Pancreas (tissue), 10 donors: ENCODE results near the gene PPP1R26. TPM values are rescaled to one million over a fixed set of nuclear protein-coding genes. Genes with fewer than 3 reads are reported as not detected.
"Not testable (repeated sequence)": the region's sequence is repeated elsewhere in the genome, so short reads cannot be mapped to it uniquely, and the experiment has no call there.

Source experiments
- ATAC-seq, 4 donors: fragments of 200-7000 bp; cut with Tn5 transposase; one replicate each; pipeline versions ENCODE4 v1.8.0 to v1.9.1; 2020; ENCODE audit warnings: mild to moderate bottlenecking in 4 of 4, moderate library complexity in 4 of 4
- DNase-seq, 6 donors: peaks; one replicate each; pipeline ENCODE4 v3.0.0-alpha.2; 2020
- FAIRE-seq: peaks from 2 replicates; lab custom pipeline; 2012; peaks lifted over from hg19 to GRCh38; lab: Jason Lieb, UNC
- H3K27ac ChIP-seq, 4 donors: fragments of 200-600 bp; sonication (generic); 1 replicate in 3 of 4; 2 replicates in 1 of 4; pipeline versions ENCODE4 v1.5.0 to v1.8.0; 2020
- H3K27me3 ChIP-seq, 4 donors: fragments of 200-600 bp; one replicate each; pipeline ENCODE4 v1.8.0; 2021
- H3K36me3 ChIP-seq, 3 donors: fragments of 200-600 bp; sonication (generic) in 1 of 3; one replicate each; pipeline versions ENCODE4 v1.5.0 to v1.8.0; 2020 to 2021
- H3K4me1 ChIP-seq, 3 donors: fragments of 200-600 bp; one replicate each; pipeline ENCODE4 v1.8.0; 2021
- H3K4me3 ChIP-seq, 4 donors: fragments of 200-600 bp; sonication (generic) in 2 of 4; one replicate each; pipeline versions ENCODE4 v1.5.0 to v1.8.0; 2020 to 2021
- H3K9me3 ChIP-seq, 4 donors: fragments of 200-600 bp; one replicate each; pipeline ENCODE4 v1.8.0; 2021
- WGBS, 2 donors: extraction: QIAGEN DNeasy Blood & Tissue Kit; methylation state at CpG; one replicate each; pipeline ENCODE4 v1.1.7; 2013; 5-methylcytosine and 5-hydroxymethylcytosine counted together
- intact Hi-C, 3 donors: fragments of 100-400 bp; cut with DNase I; formaldehyde crosslinking; loops; one replicate each; pipeline versions ENCODE4 v1.11.1 to v1.14.2; 2022
- polyA plus RNA-seq, 2 donors: library from polyadenylated mRNA; stranded (reverse); fragments of 200-250 nt; gene quantifications; one replicate each; pipeline ENCODE4 v1.2.3, GENCODE V29; 2013
- total RNA-seq, 6 donors: library from RNA; stranded (reverse); fragmentation: NEBNext Ultra II Directional in 4 of 6; extraction: Animal tissue kit (Norgen Biotek cat#: 25700) in 4 of 6; gene quantifications; one replicate each; pipeline versions ENCODE4 v1.2.1 to v1.2.4, GENCODE V29; 2021 to 2023
- TF ChIP-seq, protein P1 (sequence below), 4 donors: fragments of 200-600 bp; sonication (generic) in 3 of 4; IDR thresholded peaks; one replicate each; pipeline versions ENCODE4 v1.5.0 to v1.8.0; 2021; ENCODE audit warnings: antibody characterized with exemption in 4 of 4
- donor health status: healthy with polysubstance abuse.
- donor health status: DM: no; HTN: no; CAD: no; lungs with moderate emphysema.
- donor health status: DM: no; HTN: no; CAD: no.
- donor health status: control.
- donor health status: control.
- donor health status: Bipolar disorder and iron deficiency.
- donor health status: DM: yes; HTN: yes; CAD: no.
- donor health status: DM: no; HTN: no; CAD: no.
- donor health status: DM: no; HTN: no; CAD: no.
- donor health status: DM: yes; HTN: yes; CAD: no.

PPP1R26 gene
- total and polyA plus RNA-seq, 8 donors, result 9.4 to 20.0 (median 12.4) TPM

DNA sequence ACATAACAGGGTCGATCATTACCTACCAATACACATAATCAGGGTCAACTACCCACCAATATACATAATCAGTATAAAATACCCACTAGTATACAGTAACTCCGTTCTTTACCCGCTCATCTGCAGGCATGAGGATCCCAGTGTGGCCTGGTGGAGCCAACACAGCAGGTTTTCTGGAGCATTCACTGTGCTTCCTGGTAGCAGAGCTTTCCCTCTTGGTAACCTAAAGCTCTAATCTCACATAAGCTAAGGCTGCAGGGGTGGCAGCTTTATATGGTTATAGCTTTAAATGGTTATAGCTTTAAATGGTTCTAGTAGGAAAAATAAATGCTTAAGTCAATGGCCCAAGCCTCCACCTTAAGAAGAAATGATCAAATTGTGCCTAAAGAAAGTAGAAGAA is 53.5 kb downstream of the PPP1R26 start:
- no peaks in the 10 kb centered on the region for H3K36me3 ChIP-seq
- TF ChIP-seq, protein P1, sequence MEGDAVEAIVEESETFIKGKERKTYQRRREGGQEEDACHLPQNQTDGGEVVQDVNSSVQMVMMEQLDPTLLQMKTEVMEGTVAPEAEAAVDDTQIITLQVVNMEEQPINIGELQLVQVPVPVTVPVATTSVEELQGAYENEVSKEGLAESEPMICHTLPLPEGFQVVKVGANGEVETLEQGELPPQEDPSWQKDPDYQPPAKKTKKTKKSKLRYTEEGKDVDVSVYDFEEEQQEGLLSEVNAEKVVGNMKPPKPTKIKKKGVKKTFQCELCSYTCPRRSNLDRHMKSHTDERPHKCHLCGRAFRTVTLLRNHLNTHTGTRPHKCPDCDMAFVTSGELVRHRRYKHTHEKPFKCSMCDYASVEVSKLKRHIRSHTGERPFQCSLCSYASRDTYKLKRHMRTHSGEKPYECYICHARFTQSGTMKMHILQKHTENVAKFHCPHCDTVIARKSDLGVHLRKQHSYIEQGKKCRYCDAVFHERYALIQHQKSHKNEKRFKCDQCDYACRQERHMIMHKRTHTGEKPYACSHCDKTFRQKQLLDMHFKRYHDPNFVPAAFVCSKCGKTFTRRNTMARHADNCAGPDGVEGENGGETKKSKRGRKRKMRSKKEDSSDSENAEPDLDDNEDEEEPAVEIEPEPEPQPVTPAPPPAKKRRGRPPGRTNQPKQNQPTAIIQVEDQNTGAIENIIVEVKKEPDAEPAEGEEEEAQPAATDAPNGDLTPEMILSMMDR (IDR thresholded peaks at IDR 0.05), result no peak
- intact Hi-C loops, result no loop called here
- ATAC-seq (no peak), DNase-seq (no peak), FAIRE-seq (no peak)
- no peak overlapping the region for H3K4me3 ChIP-seq
- no peak overlapping the region for H3K27ac ChIP-seq
- H3K27me3 ChIP-seq, result no peaks in the 10 kb centered on the region
- H3K4me1 ChIP-seq, result no peaks in the 10 kb centered on the region
- H3K9me3 ChIP-seq, result no peaks in the 10 kb centered on the region
- WGBS, 2 donors, result 76 to 82% methylated on average over 3 of the region's 3 CpGs

DNA sequence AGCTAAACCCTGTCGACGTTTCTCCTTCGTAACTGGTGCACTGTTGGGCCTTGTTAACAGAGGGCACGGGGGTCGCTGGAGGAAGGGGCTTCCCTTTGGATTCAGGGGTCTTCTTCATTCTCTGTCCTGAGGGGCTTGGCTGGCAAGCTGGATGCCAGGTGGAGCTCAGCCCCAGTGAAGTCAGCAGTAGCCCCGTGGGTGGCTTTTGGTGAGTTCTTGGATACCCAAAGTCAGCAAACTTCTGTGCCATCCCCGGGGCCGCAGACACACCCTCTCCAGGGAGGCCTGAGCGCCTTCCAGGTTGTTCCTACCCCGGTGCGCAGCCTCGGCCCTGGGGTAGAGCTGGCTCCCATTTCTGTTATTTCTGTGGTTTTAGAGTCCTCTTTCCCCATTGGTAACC is 54.1 kb downstream of the PPP1R26 start:
- FAIRE-seq, result no peak
- ATAC-seq, result no peak
- H3K4me3 ChIP-seq, result no peak overlapping the region
- no peaks in the 10 kb centered on the region for H3K9me3 ChIP-seq
- H3K4me1 ChIP-seq, result no peaks in the 10 kb centered on the region
- intact Hi-C loops, result no loop called here
- TF ChIP-seq, protein P1 (IDR thresholded peaks at IDR 0.05), result no peak
- WGBS, 2 donors, result 75 to 86% methylated on average over 12 of the region's 12 CpGs
- no peak for DNase-seq
- H3K27ac ChIP-seq, result no peak overlapping the region
- H3K27me3 ChIP-seq, result no peaks in the 10 kb centered on the region
- no peaks in the 10 kb centered on the region for H3K36me3 ChIP-seq

DNA sequence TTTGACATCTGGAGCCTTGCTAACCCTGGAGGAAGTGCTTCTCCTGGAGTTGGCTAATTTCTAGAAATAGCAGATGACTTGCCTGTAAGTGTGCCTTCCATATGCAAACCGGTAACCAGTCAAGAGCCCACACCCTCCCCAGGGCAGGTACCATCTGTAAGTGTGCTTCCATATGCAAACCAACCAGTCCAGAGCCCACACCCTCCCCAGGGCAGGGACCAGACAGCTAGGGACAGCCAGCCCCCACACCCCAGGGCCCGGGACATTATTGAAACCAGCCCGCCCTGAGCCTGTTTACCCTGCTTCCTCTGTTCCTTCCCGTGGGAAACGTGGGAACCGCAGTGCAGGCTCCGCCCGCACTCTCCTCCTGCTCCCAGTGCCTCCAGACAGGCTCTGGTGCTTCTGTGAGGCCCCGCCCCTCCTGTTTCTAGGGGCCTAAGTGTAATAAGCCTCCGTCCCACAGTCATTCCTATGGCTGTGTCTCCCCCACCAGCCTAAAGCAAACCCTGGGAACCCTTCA is 54.7 kb downstream of the PPP1R26 start:
- ATAC-seq, result not testable (repeated sequence)

DNA sequence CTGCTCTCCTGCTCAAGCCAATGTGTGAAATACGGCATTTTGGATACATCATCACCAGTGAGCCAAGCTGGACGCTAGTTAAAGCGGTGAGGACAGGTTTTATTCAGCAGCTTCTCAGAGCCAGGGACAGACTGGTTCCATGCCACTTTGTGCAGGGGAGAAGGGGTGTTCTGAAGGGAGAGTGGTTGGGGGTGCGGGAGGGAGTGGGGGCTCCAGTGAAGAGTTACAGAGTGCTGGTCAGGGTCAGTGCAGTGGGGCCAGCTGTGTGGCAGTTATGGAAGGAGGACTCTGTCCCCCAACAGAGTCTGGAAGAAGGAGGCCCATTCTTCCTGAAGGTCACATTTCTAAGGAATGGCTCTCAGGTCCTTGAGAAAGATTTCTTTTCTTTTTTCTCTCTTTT is 55.2 kb downstream of the PPP1R26 start:
- H3K9me3 ChIP-seq, H3K27ac ChIP-seq, H3K4me1 ChIP-seq, ATAC-seq, H3K27me3 ChIP-seq, H3K36me3 ChIP-seq, intact Hi-C loops, DNase-seq, FAIRE-seq, H3K4me3 ChIP-seq: not testable (repeated sequence)
- WGBS, 2 donors, result 58 to 65% methylated on average over 4 of the region's 4 CpGs

More for the DNA sequence above, 54.7 kb downstream of the PPP1R26 start:
- H3K36me3 ChIP-seq, H3K4me3 ChIP-seq, H3K27ac ChIP-seq, intact Hi-C loops, H3K27me3 ChIP-seq, H3K9me3 ChIP-seq, H3K4me1 ChIP-seq, FAIRE-seq, DNase-seq: not testable (repeated sequence)
- 27 to 28% methylated on average over 9 to 10 of the region's 10 CpGs for WGBS, 2 donors

DNA sequence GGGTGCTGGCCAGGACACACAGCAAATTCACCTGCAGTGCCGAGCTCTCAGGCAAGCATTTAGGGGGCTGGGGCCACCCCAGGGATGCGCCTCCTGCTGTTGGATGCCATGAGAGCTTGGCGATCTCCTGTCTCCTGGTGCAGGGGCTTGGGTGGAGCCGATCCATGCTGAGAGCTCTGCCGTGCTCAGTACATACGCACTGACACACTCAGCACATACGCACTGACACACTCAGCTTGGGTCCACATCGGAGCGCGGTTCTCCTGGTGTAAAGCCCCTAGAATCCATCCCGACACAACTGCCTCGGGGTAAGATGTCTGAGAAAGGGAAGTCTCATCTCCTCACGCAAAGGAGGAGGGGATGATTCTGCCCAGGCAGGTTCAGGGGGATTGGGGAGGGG is 56.0 kb downstream of the PPP1R26 start:
- H3K27ac ChIP-seq, H3K4me1 ChIP-seq, H3K36me3 ChIP-seq, DNase-seq, H3K9me3 ChIP-seq, ATAC-seq, FAIRE-seq, H3K27me3 ChIP-seq, H3K4me3 ChIP-seq, intact Hi-C loops: not testable (repeated sequence)
- WGBS, 2 donors, result 63 to 75% methylated on average over 12 to 13 of the region's 13 CpGs

DNA sequence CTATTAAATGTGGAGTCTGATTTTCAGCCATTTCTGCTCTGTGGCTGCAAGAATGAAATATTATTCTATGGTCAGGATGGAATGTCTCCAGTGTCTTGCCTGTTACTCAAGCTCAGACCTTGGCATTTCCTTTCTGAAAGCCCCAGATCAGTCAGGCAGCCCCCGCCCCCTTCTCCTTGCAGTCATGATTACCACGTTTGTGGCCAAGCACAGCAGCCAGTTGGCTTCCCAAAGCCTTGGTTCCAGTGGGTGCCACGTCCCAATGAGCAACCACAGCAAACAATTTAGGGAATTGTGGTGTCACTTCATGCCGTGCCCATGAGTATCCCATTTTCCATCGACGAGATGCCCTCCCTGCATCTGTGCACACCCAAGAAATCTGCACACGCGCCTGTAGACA is 56.6 kb downstream of the PPP1R26 start:
- FAIRE-seq, result no peak
- DNase-seq, result no peak
- no peaks in the 10 kb centered on the region for H3K36me3 ChIP-seq
- H3K4me1 ChIP-seq, result no peaks in the 10 kb centered on the region
- TF ChIP-seq, protein P1 (IDR thresholded peaks at IDR 0.05), result no peak
- H3K9me3 ChIP-seq, result no peaks in the 10 kb centered on the region
- intact Hi-C loops, result no loop called here
- 64% methylated on average over 8 of the region's 8 CpGs for WGBS, 2 donors
- no peak for ATAC-seq
- H3K27me3 ChIP-seq, result no peaks in the 10 kb centered on the region
- no peak overlapping the region for H3K4me3 ChIP-seq
- no peak overlapping the region for H3K27ac ChIP-seq

Other genes with a start within 250 kb of the PPP1R26 start
- 10 to 100 TPM; 16.0 to 22.4 (median 18.8) TPM for gene MRPS2, start 20.9 kb downstream of the PPP1R26 start, total RNA-seq
- gene MRPS2, start 20.9 kb downstream of the PPP1R26 start, polyA plus RNA-seq, result 10 to 100 TPM; 30.3 to 34.9 TPM
- gene LCN1, start 41.7 kb downstream of the PPP1R26 start, total RNA-seq, result not detected
- gene LCN1, start 41.7 kb downstream of the PPP1R26 start, polyA plus RNA-seq, result not detected
- gene OBP2A, start 66.3 kb downstream of the PPP1R26 start, total RNA-seq, result not detected
- gene OBP2A, start 66.3 kb downstream of the PPP1R26 start, polyA plus RNA-seq, result not detected
- gene PAEP, start 82.0 kb downstream of the PPP1R26 start, total RNA-seq, result not detected
- gene PAEP, start 82.0 kb downstream of the PPP1R26 start, polyA plus RNA-seq, result not detected
- gene GLT6D1, start 159.8 kb downstream of the PPP1R26 start, total RNA-seq, result not detected
- under 1 TPM in 1 of 2 donors, not detected in 1; 0.07 TPM for gene GLT6D1, start 159.8 kb downstream of the PPP1R26 start, polyA plus RNA-seq
- not detected for gene LCN9, start 183.5 kb downstream of the PPP1R26 start, total RNA-seq
- not detected for gene LCN9, start 183.5 kb downstream of the PPP1R26 start, polyA plus RNA-seq
- gene SOHLH1, start 219.7 kb downstream of the PPP1R26 start, total RNA-seq, result not detected
- gene SOHLH1, start 219.7 kb downstream of the PPP1R26 start, polyA plus RNA-seq, result under 1 TPM in 1 of 2 donors, not detected in 1; 0.31 TPM
- gene KCNT1, start 222.4 kb downstream of the PPP1R26 start, total RNA-seq, result under 1 TPM; 0.05 to 0.28 (median 0.09) TPM
- 1 to 10 TPM in 1 of 2 donors, under 1 TPM in 1; 0.46 to 1.1 TPM for gene KCNT1, start 222.4 kb downstream of the PPP1R26 start, polyA plus RNA-seq